SK-N-SH (cell line): ENCODE data around the gene ARL6IP5. TPM values are rescaled to one million over a fixed set of nuclear protein-coding genes. Genes with fewer than 3 reads are reported as not detected.
A peak's percentile ranks its signal among the peaks of the same experiment; 100 is the strongest.

ENCODE experiments used
- CTCF ChIA-PET: fragments of 300-600, 350-600 bp; formaldehyde crosslinking; extraction: SDS; loops from one replicate; lab custom pipeline; 2021; lab: Yijun Ruan, JAX
- POLR2A ChIA-PET: fragments of 350-600 bp; sonication (Branson Sonifier 250); formaldehyde crosslinking; extraction: SDS; loops from one replicate; lab custom pipeline; 2020; ENCODE audit warnings: antibody characterized with exemption, inconsistent platforms; lab: Yijun Ruan, JAX
- DNase-seq: peaks from one replicate; pipeline ENCODE4 v3.0.0; 2012
- H2AFZ ChIP-seq: fragments of 200-600 bp; sonication (generic); 2 replicates; pipeline ENCODE4 v1.8.1; 2016; ENCODE audit warnings: antibody characterized with exemption, mild to moderate bottlenecking, low read depth
- H3F3A ChIP-seq: fragments of 200-600 bp; sonication (generic); replicated peaks from 2 replicates; pipeline ENCODE3; 2016; ENCODE audit warnings: antibody characterized with exemption, mild to moderate bottlenecking; ENCODE audit not compliant: insufficient read depth
- H3K27ac ChIP-seq, 2 experiments: fragments of 200-500 bp in 1 of 2; fragments of 200-600 bp in 1 of 2; sonication (Bioruptor generic) in 1 of 2; sonication (generic), shearing (Covaris generic) in 1 of 2; 2 replicates each; pipeline versions ENCODE4 v1.5.1 to v1.6.1; 2014 to 2016; ENCODE audit warnings: low read depth in 2 of 2, inconsistent platforms in 1 of 2, low read length in 1 of 2, mild to moderate bottlenecking in 1 of 2, mixed read lengths in 1 of 2
- H3K27me3 ChIP-seq: fragments of 200-600 bp; sonication (generic), shearing (Covaris generic); 2 replicates; pipeline ENCODE4 v1.6.1; 2016; ENCODE audit warnings: mixed run types; ENCODE audit not compliant: insufficient read depth
- H3K36me3 ChIP-seq, 2 experiments: fragments of 200-500 bp in 1 of 2; fragments of 200-600 bp in 1 of 2; sonication (Bioruptor generic) in 1 of 2; sonication (generic) in 1 of 2; replicated peaks in 1 of 2; 2 replicates each; pipeline versions ENCODE3 to v1.5.1; 2014 to 2016; ENCODE audit warnings: low read length in 1 of 2, mild to moderate bottlenecking in 1 of 2; ENCODE audit not compliant: insufficient read depth in 2 of 2, control insufficient read depth in 1 of 2
- H3K4me1 ChIP-seq, 2 experiments: fragments of 200-500 bp in 1 of 2; fragments of 200-600 bp in 1 of 2; sonication (Bioruptor generic) in 1 of 2; sonication (generic), shearing (Covaris generic) in 1 of 2; 2 replicates each; pipeline versions ENCODE4 v1.5.1 to v1.6.1; 2014 to 2016; ENCODE audit warnings: low read depth in 1 of 2, low read length in 1 of 2, mixed run types in 1 of 2; ENCODE audit not compliant: insufficient read depth in 2 of 2, control insufficient read depth in 1 of 2
- H3K4me2 ChIP-seq: fragments of 200-600 bp; sonication (generic), shearing (Covaris generic); 2 replicates; pipeline ENCODE4 v1.6.1; 2017; ENCODE audit warnings: mixed run types
- H3K4me3 ChIP-seq, 2 experiments: fragments of 200-500 bp in 1 of 2; fragments of 200-600 bp in 1 of 2; sonication (Bioruptor generic) in 1 of 2; sonication (generic), shearing (Covaris generic) in 1 of 2; 2 replicates each; pipeline versions ENCODE4 v1.5.1 to v1.8.1; 2014 to 2016; ENCODE audit warnings: low read depth in 2 of 2, inconsistent platforms in 1 of 2, low read length in 1 of 2, mild to moderate bottlenecking in 1 of 2, mixed read lengths in 1 of 2, moderate library complexity in 1 of 2
- H3K79me2 ChIP-seq: fragments of 200-600 bp; sonication (generic); 2 replicates; pipeline ENCODE4 v1.8.1; 2017; ENCODE audit warnings: mild to moderate bottlenecking; ENCODE audit not compliant: insufficient read depth
- H3K9ac ChIP-seq: fragments of 200-600 bp; sonication (generic); 2 replicates; pipeline ENCODE4 v1.6.1; 2017; ENCODE audit warnings: mixed run types
- H3K9me2 ChIP-seq: fragments of 200-600 bp; sonication (generic); 2 replicates; pipeline ENCODE4 v1.6.1; 2017; ENCODE audit warnings: mixed run types
- H3K9me3 ChIP-seq: fragments of 200-600 bp; sonication (generic); 2 replicates; pipeline ENCODE4 v1.6.1; 2017; ENCODE audit warnings: mixed run types, mild to moderate bottlenecking, moderate library complexity
- H4K20me1 ChIP-seq: fragments of 200-600 bp; sonication (generic); 2 replicates; pipeline ENCODE4 v1.6.1; 2017; ENCODE audit warnings: mild to moderate bottlenecking, mixed run types; ENCODE audit not compliant: insufficient read depth
- CTCF ChIP-seq: fragments of 200-600 bp; sonication (generic); IDR thresholded peaks from 2 replicates; pipeline ENCODE4 v1.6.1; 2017; ENCODE audit warnings: antibody characterized with exemption, mild to moderate bottlenecking, moderate library complexity
- ELF1 ChIP-seq: IDR thresholded peaks from 2 replicates; pipeline ENCODE4 v1.4.0; 2012
- EP300 ChIP-seq, 2 experiments: IDR thresholded peaks; 2 replicates each; pipeline versions ENCODE4 v1.4.0 to v1.6.1; 2012; ENCODE audit warnings: borderline replicate concordance in 1 of 2, low read depth in 1 of 2, low read length in 1 of 2
- FOXM1 ChIP-seq: IDR thresholded peaks from 2 replicates; pipeline ENCODE4 v1.4.0; 2012; ENCODE audit warnings: low read depth, mild to moderate bottlenecking
- GATA2 ChIP-seq: sonication (generic); formaldehyde crosslinking; IDR thresholded peaks from 2 replicates; pipeline ENCODE4 v1.5.0; 2020; ENCODE audit warnings: mild to moderate bottlenecking, missing genetic modification reagents
- JUND ChIP-seq: IDR thresholded peaks from 2 replicates; pipeline ENCODE4 v1.4.0; 2012
- MAX ChIP-seq: IDR thresholded peaks from 2 replicates; pipeline ENCODE4 v1.4.0; 2012; ENCODE audit warnings: low read depth
- NFIC ChIP-seq: IDR thresholded peaks from 2 replicates; pipeline ENCODE4 v1.4.0; 2012; ENCODE audit warnings: borderline replicate concordance
- NRF1 ChIP-seq: IDR thresholded peaks from 2 replicates; pipeline ENCODE4 v1.6.1; 2012; ENCODE audit warnings: low read depth, mild to moderate bottlenecking, low read length
- RAD21 ChIP-seq: IDR thresholded peaks from 2 replicates; pipeline ENCODE4 v1.6.1; 2012; ENCODE audit warnings: mild to moderate bottlenecking, low read length
- SMC3 ChIP-seq: IDR thresholded peaks from 2 replicates; pipeline ENCODE4 v1.6.1; 2012; ENCODE audit warnings: low read depth, low read length, improper control_type of control experiment
- TCF12 ChIP-seq: IDR thresholded peaks from 2 replicates; pipeline ENCODE4 v1.4.0; 2012
- YY1 ChIP-seq: IDR thresholded peaks from 2 replicates; pipeline ENCODE4 v1.4.0; 2012; ENCODE audit warnings: low read depth, mild to moderate bottlenecking
- WGBS: methylation state at CpG from one replicate; pipeline ENCODE4 v1.1.6; 2017; ENCODE audit warnings: low lambda C conversion rate; 5-methylcytosine and 5-hydroxymethylcytosine counted together
- polyA plus RNA-seq, 3 experiments: library from polyadenylated mRNA; depleted of rRNA; stranded (reverse); fragments of >200 nt; gene quantifications; 2 replicates each; pipeline ENCODE4 v1.2.3, GENCODE V29; 2012
- TF ChIP-seq, protein P1 (sequence below): IDR thresholded peaks from 2 replicates; pipeline ENCODE4 v1.4.0; 2012; ENCODE audit warnings: low read depth, borderline replicate concordance
- TF ChIP-seq, protein P2 (sequence below): IDR thresholded peaks from 2 replicates; pipeline ENCODE4 v1.6.1; 2012; ENCODE audit warnings: mild to moderate bottlenecking, low read depth, low read length, moderate library complexity
- TF ChIP-seq, protein P3 (sequence below): IDR thresholded peaks from 2 replicates; pipeline ENCODE4; 2012

The ARL6IP5 gene
- polyA plus RNA-seq, 1 of the 3 experiments (the other 2 are of a cell fraction), result 64.6 TPM

- TF ChIP-seq, protein P1, sequence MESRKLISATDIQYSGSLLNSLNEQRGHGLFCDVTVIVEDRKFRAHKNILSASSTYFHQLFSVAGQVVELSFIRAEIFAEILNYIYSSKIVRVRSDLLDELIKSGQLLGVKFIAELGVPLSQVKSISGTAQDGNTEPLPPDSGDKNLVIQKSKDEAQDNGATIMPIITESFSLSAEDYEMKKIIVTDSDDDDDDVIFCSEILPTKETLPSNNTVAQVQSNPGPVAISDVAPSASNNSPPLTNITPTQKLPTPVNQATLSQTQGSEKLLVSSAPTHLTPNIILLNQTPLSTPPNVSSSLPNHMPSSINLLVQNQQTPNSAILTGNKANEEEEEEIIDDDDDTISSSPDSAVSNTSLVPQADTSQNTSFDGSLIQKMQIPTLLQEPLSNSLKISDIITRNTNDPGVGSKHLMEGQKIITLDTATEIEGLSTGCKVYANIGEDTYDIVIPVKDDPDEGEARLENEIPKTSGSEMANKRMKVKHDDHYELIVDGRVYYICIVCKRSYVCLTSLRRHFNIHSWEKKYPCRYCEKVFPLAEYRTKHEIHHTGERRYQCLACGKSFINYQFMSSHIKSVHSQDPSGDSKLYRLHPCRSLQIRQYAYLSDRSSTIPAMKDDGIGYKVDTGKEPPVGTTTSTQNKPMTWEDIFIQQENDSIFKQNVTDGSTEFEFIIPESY, result no peak
- no peak for TF ChIP-seq TCF12
- TF ChIP-seq, protein P2, sequence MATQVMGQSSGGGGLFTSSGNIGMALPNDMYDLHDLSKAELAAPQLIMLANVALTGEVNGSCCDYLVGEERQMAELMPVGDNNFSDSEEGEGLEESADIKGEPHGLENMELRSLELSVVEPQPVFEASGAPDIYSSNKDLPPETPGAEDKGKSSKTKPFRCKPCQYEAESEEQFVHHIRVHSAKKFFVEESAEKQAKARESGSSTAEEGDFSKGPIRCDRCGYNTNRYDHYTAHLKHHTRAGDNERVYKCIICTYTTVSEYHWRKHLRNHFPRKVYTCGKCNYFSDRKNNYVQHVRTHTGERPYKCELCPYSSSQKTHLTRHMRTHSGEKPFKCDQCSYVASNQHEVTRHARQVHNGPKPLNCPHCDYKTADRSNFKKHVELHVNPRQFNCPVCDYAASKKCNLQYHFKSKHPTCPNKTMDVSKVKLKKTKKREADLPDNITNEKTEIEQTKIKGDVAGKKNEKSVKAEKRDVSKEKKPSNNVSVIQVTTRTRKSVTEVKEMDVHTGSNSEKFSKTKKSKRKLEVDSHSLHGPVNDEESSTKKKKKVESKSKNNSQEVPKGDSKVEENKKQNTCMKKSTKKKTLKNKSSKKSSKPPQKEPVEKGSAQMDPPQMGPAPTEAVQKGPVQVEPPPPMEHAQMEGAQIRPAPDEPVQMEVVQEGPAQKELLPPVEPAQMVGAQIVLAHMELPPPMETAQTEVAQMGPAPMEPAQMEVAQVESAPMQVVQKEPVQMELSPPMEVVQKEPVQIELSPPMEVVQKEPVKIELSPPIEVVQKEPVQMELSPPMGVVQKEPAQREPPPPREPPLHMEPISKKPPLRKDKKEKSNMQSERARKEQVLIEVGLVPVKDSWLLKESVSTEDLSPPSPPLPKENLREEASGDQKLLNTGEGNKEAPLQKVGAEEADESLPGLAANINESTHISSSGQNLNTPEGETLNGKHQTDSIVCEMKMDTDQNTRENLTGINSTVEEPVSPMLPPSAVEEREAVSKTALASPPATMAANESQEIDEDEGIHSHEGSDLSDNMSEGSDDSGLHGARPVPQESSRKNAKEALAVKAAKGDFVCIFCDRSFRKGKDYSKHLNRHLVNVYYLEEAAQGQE, result no peak
- TF ChIP-seq, protein P3, sequence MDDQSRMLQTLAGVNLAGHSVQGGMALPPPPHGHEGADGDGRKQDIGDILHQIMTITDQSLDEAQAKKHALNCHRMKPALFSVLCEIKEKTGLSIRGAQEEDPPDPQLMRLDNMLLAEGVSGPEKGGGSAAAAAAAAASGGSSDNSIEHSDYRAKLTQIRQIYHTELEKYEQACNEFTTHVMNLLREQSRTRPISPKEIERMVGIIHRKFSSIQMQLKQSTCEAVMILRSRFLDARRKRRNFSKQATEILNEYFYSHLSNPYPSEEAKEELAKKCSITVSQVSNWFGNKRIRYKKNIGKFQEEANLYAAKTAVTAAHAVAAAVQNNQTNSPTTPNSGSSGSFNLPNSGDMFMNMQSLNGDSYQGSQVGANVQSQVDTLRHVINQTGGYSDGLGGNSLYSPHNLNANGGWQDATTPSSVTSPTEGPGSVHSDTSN, result no peak
- TF ChIP-seq EP300 (IDR thresholded peaks at IDR 0.05; ENCODE audit: borderline replicate concordance in 1 of 2, low read depth in 1 of 2, low read length in 1 of 2), result no peak
- no peak for TF ChIP-seq NFIC
- no peak for TF ChIP-seq CTCF
- TF ChIP-seq YY1, result no peak
- TF ChIP-seq MAX, result no peak
- no peak for TF ChIP-seq JUND
- TF ChIP-seq NRF1, result no peak
- no peak for TF ChIP-seq FOXM1
- no peak for TF ChIP-seq SMC3
- TF ChIP-seq RAD21, result no peak
- no peak for TF ChIP-seq GATA2 (CRISPR knock-in tag)
- no peak for TF ChIP-seq ELF1
- TF ChIP-seq, all 33 proteins: peak for 0
- H2AFZ ChIP-seq, result peak overlapping the region; percentile 69; the same call in 1 of the 2 replicates
- peaks cover 43% of the 10 kb centered on the region for H3F3A ChIP-seq
- peak overlapping the region; percentile 72 for H3K4me2 ChIP-seq
- H3K9me3 ChIP-seq, result no peaks in the 10 kb centered on the region
- no peaks in the 10 kb centered on the region for H3K27me3 ChIP-seq
- no peaks in the 10 kb centered on the region for H3K36me3 ChIP-seq
- ChIA-PET POLR2A (no interaction called here), CTCF (interaction anchor here (1.7 kb wide), 1 partner anchor 38 kb away, joined by 3 read pairs; no protein-coding TSS in a partner anchor)
- H3K79me2 ChIP-seq, result peaks cover 52% of the 10 kb centered on the region
- H4K20me1 ChIP-seq, result no peaks in the 10 kb centered on the region; the same call in 1 of the 2 replicates
- WGBS, result 21% methylated on average over 2 of the region's 2 CpGs
- DNase-seq, result no peak
- peak overlapping the region; percentile 86; the same call in 1 of the 2 replicates for H3K9ac ChIP-seq
- H3K4me1 ChIP-seq, result peaks cover 37 to 45% of the 10 kb centered on the region in 2 experiments
- no peak overlapping the region for H3K4me3 ChIP-seq
- peak overlapping the region; percentile 81 to 94; a peak in 3 of 4 replicates for H3K27ac ChIP-seq
- H3K9me2 ChIP-seq, result no peaks in the 10 kb centered on the region
These were observed 2.4 kb upstream of the ARL6IP5 start for GRCh38 chr3:69082361-69082760.
